HL-60/S4 treated with retinoic acid at 250 ng/mL for 4 days and 3 days (cell line): ENCODE data around the gene FMN2.

Source experiments
- in situ Hi-C: fragments of 300-500 bp; cut with MboI; formaldehyde crosslinking; loops from 2 replicates; pipeline ENCODE4 v1.7.0; 2022; ENCODE audit warnings: low sequenced_read_pairs

FMN2 gene

GRCh38 chr1:240091614-240092300, at the start of gene FMN2:
Gene FMN2, plus strand, starts transcription at chr1:240091883. Its CDS starts 227 bp downstream, at chr1:240092110.
- in situ Hi-C loops = no loop called here

- in situ Hi-C loops = no loop called here
Observed at GRCh38 chr1:240044620-240045019, 47.1 kb upstream of the FMN2 start.

GRCh38 chr1:240046000-240046399, 45.7 kb upstream of the FMN2 start:
- in situ Hi-C loops = no loop called here

- in situ Hi-C loops = no loop called here
Observed at GRCh38 chr1:240054109-240054701, 37.5 kb upstream of the FMN2 start.

GRCh38 chr1:240055936-240056335, 35.7 kb upstream of the FMN2 start:
- in situ Hi-C loops = no loop called here

GRCh38 chr1:240056350-240056749, 35.3 kb upstream of the FMN2 start:
- in situ Hi-C loops = no loop called here

DNA sequence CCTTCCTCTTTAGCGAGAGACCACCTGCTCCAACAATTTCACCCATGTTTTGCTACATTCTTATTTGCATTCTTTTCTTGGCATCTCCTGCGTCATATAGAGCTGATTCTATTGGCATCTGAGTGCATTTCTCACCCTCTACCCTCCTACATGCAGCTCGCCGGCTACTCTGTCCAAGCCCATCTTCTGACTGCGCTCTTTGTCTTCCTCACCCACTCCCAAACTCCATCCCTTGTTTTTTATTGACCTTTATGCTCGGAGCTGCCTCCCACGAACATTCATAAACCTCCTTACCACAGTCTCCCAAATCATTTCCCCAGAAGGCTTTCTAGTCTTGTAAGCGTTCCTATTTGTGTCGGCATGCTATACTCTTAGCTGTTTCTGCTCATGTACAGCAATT, 33.6 kb upstream of the FMN2 start:
- in situ Hi-C loops = no loop called here

GRCh38 chr1:240068961-240069360, 22.7 kb upstream of the FMN2 start:
- in situ Hi-C loops = no loop called here

- in situ Hi-C loops = no loop called here
Observed at GRCh38 chr1:240070188-240070587, 21.5 kb upstream of the FMN2 start.

DNA sequence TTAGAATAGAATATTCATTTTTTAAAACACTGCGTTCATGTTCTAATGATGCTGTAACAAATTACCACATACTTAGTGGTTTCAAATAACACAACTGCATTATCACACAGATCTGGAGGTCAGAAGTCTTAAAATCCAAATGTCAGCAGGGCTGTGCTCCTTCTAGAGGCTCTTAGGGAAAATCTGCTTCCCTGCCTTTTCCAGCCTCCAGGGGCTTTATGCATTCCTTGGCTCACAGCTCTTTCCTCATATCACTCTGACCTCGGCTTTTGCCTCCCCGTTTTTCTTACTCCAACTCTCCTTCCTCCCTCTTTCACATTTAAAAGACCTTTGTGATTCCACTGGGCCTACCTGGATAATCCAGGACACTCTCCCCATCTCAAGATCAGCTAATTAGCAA, 18.6 kb upstream of the FMN2 start:
- in situ Hi-C loops = no loop called here

DNA sequence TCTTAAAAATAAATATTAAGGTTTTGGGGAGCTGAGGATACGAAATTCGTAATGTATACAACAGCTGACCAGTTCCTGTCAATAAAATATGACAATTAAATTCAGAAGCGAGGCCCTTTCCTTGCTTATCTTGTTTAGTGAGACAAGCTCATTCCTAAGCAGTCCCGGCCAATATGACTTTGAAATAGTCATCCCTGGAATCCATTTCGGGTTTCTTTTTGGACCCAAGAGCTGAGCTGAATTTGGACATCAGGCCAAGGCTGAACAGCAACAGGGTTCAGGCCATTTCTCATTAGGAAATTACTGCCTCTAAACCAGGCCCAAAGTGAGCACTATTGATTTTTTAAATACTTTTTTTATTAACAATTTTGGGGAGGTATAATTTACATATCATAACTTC, 17.3 kb upstream of the FMN2 start:
- in situ Hi-C loops = no loop called here

GRCh38 chr1:240074908-240075307, 16.8 kb upstream of the FMN2 start:
- in situ Hi-C loops = no loop called here

- in situ Hi-C loops = no loop called here
Observed at GRCh38 chr1:240084337-240084736, 7.3 kb upstream of the FMN2 start.

DNA sequence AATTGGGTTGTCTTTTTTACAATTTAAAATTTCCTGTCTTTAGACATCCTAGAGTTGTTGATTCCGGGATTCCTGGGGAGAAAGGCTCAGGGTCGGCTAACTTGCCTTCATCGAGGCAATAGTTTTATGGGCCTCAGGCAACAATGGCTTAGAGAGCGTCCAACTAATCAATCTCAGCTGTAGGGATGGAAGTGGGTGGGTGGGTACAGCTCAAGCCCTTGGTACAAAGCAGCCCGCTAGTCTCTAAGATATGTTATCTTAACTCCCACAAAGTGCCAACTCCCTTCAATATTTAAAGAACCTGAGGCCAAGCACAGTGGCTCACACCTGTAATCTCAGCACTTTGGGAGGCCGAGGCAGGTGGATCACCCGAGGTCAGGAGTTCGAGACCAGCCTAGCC, 6.9 kb upstream of the FMN2 start:
- in situ Hi-C loops = no loop called here

DNA sequence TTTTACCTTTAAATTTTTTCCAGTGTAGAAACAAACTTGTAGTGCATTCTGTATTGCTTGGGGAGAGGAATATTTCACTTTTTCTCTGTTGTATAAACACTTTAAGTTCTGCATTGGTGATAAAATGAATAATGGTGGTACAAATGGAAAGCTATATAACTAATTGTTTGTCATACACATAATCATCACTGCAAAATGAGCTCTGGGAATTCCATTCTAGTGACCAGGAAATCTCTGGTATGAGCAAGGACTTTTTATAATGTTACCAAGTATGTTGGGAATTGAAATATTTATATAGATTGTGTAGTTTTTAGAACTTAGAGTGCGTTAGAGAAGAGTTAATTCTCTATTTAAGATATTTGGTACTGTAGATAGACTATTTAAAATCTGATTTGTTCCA, 5.0 kb upstream of the FMN2 start:
- in situ Hi-C loops = no loop called here

DNA sequence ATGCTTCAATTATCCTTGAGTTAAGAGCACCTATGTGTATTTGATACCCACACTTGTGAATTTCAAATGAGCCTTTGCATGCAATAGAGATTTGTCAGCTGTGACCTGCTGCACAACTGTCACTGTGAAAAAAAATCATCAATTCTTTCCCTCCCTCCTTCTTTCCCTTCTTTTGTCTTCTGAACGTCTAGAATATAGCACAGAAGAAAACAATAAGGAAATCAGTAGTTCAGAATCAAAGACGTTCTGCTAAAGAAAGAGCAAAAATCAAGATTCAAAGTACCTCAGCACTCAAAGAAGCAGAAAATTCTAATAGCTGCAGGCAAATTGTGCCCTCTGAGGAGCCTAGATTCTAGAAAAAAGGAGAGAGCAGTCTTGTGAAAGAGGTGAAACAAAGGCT, 1.7 kb upstream of the FMN2 start:
- in situ Hi-C loops = no loop called here

- in situ Hi-C loops = no loop called here
Observed at GRCh38 chr1:240090957-240091600, 604 bp upstream of the FMN2 start.

GRCh38 chr1:240092301-240093119, 827 bp downstream of the FMN2 start:
- in situ Hi-C loops = no loop called here

GRCh38 chr1:240093120-240093961, 1.7 kb downstream of the FMN2 start:
- in situ Hi-C loops = no loop called here

- in situ Hi-C loops = no loop called here
Observed at GRCh38 chr1:240094041-240094722, 2.5 kb downstream of the FMN2 start.
